ENCODE measurements around the gene BNIP3.

- TF ChIP-seq GATA3 (IDR thresholded peaks at IDR 0.05; ENCODE audit: low read depth, low read length) (no peak), GATA2 (IDR thresholded peaks at IDR 0.05; ENCODE audit: low read depth, low read length) (no peak)
Observed at GRCh38 chr10:131968949-131969348, 12.8 kb downstream of the BNIP3 start.

Data from SH-SY5Y (cell line).